ENCODE data around the gene ATAD3A.

DNA sequence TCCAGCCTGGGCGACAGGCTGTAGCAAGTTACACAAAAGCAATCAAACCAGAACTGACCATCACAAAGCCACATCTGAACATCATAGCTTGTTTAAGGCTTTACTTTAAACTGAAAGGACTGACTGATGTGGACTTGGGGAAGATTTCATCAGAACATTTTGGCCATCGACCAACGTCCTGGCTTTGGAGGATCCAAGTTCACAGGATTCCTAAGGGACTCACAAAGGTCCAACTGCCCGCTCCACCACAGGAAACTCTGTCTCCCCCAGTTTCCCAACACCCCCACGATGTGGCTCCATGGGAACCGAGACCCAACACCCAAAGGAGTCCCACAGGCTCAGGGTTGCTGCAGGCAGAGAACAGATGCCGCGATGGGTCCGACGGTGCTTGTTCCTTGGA is 53.4 kb downstream of the ATAD3A start:
- TF ChIP-seq, protein P1, sequence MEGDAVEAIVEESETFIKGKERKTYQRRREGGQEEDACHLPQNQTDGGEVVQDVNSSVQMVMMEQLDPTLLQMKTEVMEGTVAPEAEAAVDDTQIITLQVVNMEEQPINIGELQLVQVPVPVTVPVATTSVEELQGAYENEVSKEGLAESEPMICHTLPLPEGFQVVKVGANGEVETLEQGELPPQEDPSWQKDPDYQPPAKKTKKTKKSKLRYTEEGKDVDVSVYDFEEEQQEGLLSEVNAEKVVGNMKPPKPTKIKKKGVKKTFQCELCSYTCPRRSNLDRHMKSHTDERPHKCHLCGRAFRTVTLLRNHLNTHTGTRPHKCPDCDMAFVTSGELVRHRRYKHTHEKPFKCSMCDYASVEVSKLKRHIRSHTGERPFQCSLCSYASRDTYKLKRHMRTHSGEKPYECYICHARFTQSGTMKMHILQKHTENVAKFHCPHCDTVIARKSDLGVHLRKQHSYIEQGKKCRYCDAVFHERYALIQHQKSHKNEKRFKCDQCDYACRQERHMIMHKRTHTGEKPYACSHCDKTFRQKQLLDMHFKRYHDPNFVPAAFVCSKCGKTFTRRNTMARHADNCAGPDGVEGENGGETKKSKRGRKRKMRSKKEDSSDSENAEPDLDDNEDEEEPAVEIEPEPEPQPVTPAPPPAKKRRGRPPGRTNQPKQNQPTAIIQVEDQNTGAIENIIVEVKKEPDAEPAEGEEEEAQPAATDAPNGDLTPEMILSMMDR (IDR thresholded peaks at IDR 0.05): no peak
- TF ChIP-seq POLR2A (IDR thresholded peaks at IDR 0.05): no peak
